GM12878 (cell line): Measurements from ENCODE around the gene ADAM11. TPM values are rescaled to one million over a fixed set of nuclear protein-coding genes. Genes with fewer than 3 reads are reported as not detected.

Experiments
- BMI1 ChIP-seq: fragments of 450-650 bp; IDR thresholded peaks from 2 replicates; pipeline ENCODE4 v1.6.1; 2016; ENCODE audit warnings: mild to moderate bottlenecking, moderate library complexity, borderline replicate concordance
- CEBPZ ChIP-seq: fragments of 150-350 bp; IDR thresholded peaks from 2 replicates; pipeline ENCODE4 v1.6.1; 2016; ENCODE audit warnings: low read depth, low read length
- CREM ChIP-seq: IDR thresholded peaks from 2 replicates; pipeline ENCODE4 v1.6.1; 2014; ENCODE audit warnings: antibody characterized with exemption, low read depth
- RUNX3 ChIP-seq: IDR thresholded peaks from 2 replicates; pipeline ENCODE4 v1.6.1; 2012; ENCODE audit warnings: low read length, inconsistent platforms
- ZBTB11 ChIP-seq: fragments of 450-650 bp; formaldehyde crosslinking; IDR thresholded peaks from 2 replicates; pipeline ENCODE4 v1.5.0; 2022; ENCODE audit warnings: mild to moderate bottlenecking, missing genetic modification characterization
- ZNF592 ChIP-seq: fragments of 450-650 bp; IDR thresholded peaks from 2 replicates; pipeline ENCODE4 v1.6.1; 2017; ENCODE audit warnings: mild to moderate bottlenecking, moderate library complexity
- polyA plus RNA-seq, 11 experiments: library from polyadenylated mRNA; depleted of rRNA in 4 of 11; unstranded in 6 of 11; stranded (reverse) in 5 of 11; fragments of >200 nt; fragmentation: Nextera tagmentation in 4 of 11; fragmentation: Illumina TruSeq in 1 of 11; extraction: Ambion mirVana in 4 of 11; extraction: Trizol in 1 of 11; gene quantifications; 1 replicate in 1 of 11; 2 replicates in 10 of 11; pipeline versions ENCODE4 v1.2.1 to v1.2.3, GENCODE V29; 2011 to 2016; ENCODE audit warnings: inconsistent platforms in 2 of 11, missing spikeins in 2 of 11, low read depth in 1 of 11
- total RNA-seq, 4 experiments: library from RNA; depleted of rRNA in 3 of 4; stranded (reverse); fragments of >200 nt in 3 of 4; fragmentation: Illumina TruSeq in 1 of 4; extraction: Trizol in 1 of 4; gene quantifications; 2 replicates each; pipeline versions ENCODE4 v1.2.1 to v1.2.3, GENCODE V29; 2013 to 2021

Gene ADAM11
- total and polyA plus RNA-seq, 10 of the 15 experiments (the other 5 are each of a cell fraction or from before 2014, with no cell fraction given), result 0.03 to 0.37 (median 0.06) TPM; not detected in 3

- no peak for TF ChIP-seq ZNF592
- no peak for TF ChIP-seq BMI1
- no peak for TF ChIP-seq ZBTB11
- no peak for TF ChIP-seq CEBPZ
- no peak for TF ChIP-seq RUNX3
- no peak for TF ChIP-seq CREM
Measured at GRCh38 chr17:44793885-44794842, 35.4 kb downstream of the ADAM11 start (continued).
